ENCODE measurements around the gene TOE1. TPM values are rescaled to one million over a fixed set of nuclear protein-coding genes. Genes with fewer than 3 reads are reported as not detected.

TOE1 gene
- total RNA-seq, 2 donors from 2014 or later, result 51.4 to 52.5 TPM

GRCh38 chr1:45306905-45307304 lies 33.1 kb upstream of the TOE1 start:
- H3K9me3 ChIP-seq (ENCODE audit: control insufficient read depth, low read length, poor library complexity, severe bottlenecking), result no peaks in the 10 kb centered on the region
- Mint-ChIP-seq H3K4me3 (no peak overlapping the region), H3K27ac (no peak overlapping the region), H3K4me1 (peaks cover 17% of the 10 kb centered on the region), H3K27me3 (no peaks in the 10 kb centered on the region), H3K36me3 (ENCODE audit: low read depth) (peaks cover 2% of the 10 kb centered on the region)
- no peak for ATAC-seq
- no peak for DNase-seq

DNA sequence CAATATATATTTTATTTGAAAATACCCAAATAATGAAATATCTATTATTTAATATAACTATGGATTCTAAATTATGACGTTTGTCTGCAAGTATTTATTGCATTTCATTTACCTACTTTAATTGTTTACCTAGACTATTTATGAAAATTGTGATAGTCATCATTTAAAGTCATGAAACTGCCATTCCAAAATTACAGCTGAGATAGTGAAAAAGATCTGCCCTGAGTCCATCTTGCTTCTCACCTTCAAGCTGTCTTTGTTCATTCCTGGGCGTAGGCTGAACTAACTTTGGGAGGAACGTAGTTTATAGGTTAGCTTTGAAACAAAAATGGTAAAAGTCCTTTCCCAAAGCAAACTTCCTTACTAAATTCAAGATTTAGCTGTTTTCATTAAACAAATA lies 25.7 kb upstream of the TOE1 start:
- H3K4me1 Mint-ChIP-seq, result no peaks in the 10 kb centered on the region
- no peaks in the 10 kb centered on the region for H3K9me3 ChIP-seq (ENCODE audit: control insufficient read depth, low read length, poor library complexity, severe bottlenecking)
- no peaks in the 10 kb centered on the region for H3K36me3 Mint-ChIP-seq (ENCODE audit: low read depth)
- no peak for DNase-seq
- no peak overlapping the region for H3K27ac Mint-ChIP-seq
- no peaks in the 10 kb centered on the region for H3K27me3 Mint-ChIP-seq
- no peak overlapping the region for H3K4me3 Mint-ChIP-seq
- ATAC-seq, result no peak

GRCh38 chr1:45317166-45317565 lies 22.8 kb upstream of the TOE1 start:
- Mint-ChIP-seq H3K4me1 (no peaks in the 10 kb centered on the region), H3K27me3 (no peaks in the 10 kb centered on the region), H3K36me3 (ENCODE audit: low read depth) (no peaks in the 10 kb centered on the region), H3K4me3 (no peak overlapping the region), H3K27ac (no peak overlapping the region)
- no peaks in the 10 kb centered on the region for H3K9me3 ChIP-seq (ENCODE audit: control insufficient read depth, low read length, poor library complexity, severe bottlenecking)
- DNase-seq, result no peak
- no peak for ATAC-seq

DNA sequence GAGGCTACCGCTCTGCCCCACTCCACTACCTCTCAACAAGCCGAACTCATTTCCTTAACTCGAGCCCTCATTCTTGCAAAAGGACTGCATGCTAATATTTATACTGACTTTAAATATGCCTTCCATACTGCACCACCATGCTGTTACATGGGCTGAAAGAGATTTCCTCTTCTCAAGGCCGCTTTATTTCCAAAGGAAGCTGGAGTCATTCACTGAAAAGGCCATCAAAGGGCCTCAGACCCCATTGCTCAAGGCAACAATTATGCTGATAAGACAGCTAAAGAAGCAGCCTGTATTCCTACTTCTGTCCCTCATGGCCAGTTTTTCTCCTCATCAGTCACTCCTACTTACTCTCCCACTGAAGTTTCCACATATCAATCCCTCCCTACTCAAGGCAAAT lies 20.2 kb upstream of the TOE1 start:
- no peaks in the 10 kb centered on the region for H3K9me3 ChIP-seq (ENCODE audit: control insufficient read depth, low read length, poor library complexity, severe bottlenecking)
- H3K36me3 Mint-ChIP-seq (ENCODE audit: low read depth), result no peaks in the 10 kb centered on the region
- no peak overlapping the region for H3K4me3 Mint-ChIP-seq
- ATAC-seq (no peak), DNase-seq (no peak)
- no peaks in the 10 kb centered on the region for H3K4me1 Mint-ChIP-seq
- H3K27me3 Mint-ChIP-seq, result no peaks in the 10 kb centered on the region
- H3K27ac Mint-ChIP-seq, result no peak overlapping the region

- DNase-seq, result no peak
- Mint-ChIP-seq H3K27me3 (no peaks in the 10 kb centered on the region), H3K27ac (no peak overlapping the region), H3K4me1 (no peaks in the 10 kb centered on the region), H3K4me3 (no peak overlapping the region), H3K36me3 (ENCODE audit: low read depth) (no peaks in the 10 kb centered on the region)
- no peak for ATAC-seq
- no peaks in the 10 kb centered on the region for H3K9me3 ChIP-seq (ENCODE audit: control insufficient read depth, low read length, poor library complexity, severe bottlenecking)
Observed at GRCh38 chr1:45321444-45321843, 18.5 kb upstream of the TOE1 start.

DNA sequence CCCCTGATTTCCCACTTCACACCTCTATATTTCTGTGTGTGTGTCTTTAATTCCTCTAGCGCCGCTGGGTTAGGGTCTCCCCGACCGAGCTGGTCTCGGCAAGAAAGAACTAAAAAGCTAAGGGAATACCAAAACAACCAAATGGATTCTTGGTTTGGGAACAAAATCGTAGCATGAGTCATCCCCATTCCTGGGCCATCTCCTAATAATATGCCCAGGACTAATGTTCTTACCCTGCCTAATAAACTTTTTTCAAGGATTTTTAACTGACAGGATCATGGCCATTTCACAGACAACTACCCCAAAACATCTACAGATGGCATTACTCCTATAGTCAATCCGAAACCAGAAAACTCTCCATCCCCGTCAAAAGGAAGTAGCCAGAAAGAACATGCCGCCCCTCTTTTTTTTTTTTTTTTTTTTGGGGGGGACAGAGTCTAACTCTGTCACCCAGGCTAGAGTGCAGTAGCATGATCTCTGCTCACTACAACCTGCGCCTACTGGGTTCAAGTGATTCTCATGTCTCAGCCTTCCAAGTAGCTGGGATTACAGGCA lies 17.4 kb upstream of the TOE1 start:
- ATAC-seq, result no peak
- H3K4me3 Mint-ChIP-seq, result no peak overlapping the region
- H3K27ac Mint-ChIP-seq, result no peak overlapping the region
- H3K4me1 Mint-ChIP-seq, result peaks cover under 1% of the 10 kb centered on the region
- no peaks in the 10 kb centered on the region for H3K9me3 ChIP-seq (ENCODE audit: control insufficient read depth, low read length, poor library complexity, severe bottlenecking)
- no peaks in the 10 kb centered on the region for H3K27me3 Mint-ChIP-seq
- no peak for DNase-seq
- H3K36me3 Mint-ChIP-seq (ENCODE audit: low read depth), result no peaks in the 10 kb centered on the region

DNA sequence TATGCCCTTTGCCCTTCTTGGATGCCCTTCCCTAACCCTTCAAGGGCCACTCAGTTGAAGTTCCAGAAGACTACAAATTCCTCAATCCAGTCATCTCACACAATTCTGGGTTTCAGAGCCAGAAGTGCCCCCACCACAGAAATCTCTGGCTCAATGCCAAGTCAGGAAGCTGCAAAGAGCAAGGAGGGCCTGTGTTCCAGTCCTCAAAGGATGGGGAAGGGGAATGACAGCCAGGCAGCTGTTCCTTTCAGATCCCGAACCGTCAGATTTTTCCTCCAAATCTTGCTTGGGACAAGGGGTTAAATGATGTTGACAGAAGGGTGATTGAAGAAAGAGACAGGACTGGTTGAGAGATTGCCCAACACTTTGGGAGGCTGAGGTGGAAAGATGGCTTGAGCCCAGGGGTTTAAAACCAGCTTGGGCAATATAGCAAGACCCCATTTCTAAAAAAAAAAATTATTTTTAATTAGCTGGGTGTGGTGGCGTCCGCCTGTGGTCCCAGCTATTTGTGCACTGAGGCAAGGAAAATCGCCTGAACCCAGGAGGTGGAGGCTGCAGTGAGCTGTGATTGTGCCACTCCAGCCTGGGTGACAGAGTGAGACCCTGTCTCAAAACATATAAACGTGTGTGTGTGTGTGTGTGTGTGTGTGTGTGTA lies 14.0 kb upstream of the TOE1 start:
- ATAC-seq, result no peak
- no peaks in the 10 kb centered on the region for H3K9me3 ChIP-seq (ENCODE audit: control insufficient read depth, low read length, poor library complexity, severe bottlenecking)
- Mint-ChIP-seq H3K4me1 (peaks cover 3% of the 10 kb centered on the region), H3K36me3 (ENCODE audit: low read depth) (no peaks in the 10 kb centered on the region), H3K4me3 (peak overlapping the region; percentile 91), H3K27me3 (no peaks in the 10 kb centered on the region), H3K27ac (peak overlapping the region; percentile 90)
- DNase-seq, result no peak

DNA sequence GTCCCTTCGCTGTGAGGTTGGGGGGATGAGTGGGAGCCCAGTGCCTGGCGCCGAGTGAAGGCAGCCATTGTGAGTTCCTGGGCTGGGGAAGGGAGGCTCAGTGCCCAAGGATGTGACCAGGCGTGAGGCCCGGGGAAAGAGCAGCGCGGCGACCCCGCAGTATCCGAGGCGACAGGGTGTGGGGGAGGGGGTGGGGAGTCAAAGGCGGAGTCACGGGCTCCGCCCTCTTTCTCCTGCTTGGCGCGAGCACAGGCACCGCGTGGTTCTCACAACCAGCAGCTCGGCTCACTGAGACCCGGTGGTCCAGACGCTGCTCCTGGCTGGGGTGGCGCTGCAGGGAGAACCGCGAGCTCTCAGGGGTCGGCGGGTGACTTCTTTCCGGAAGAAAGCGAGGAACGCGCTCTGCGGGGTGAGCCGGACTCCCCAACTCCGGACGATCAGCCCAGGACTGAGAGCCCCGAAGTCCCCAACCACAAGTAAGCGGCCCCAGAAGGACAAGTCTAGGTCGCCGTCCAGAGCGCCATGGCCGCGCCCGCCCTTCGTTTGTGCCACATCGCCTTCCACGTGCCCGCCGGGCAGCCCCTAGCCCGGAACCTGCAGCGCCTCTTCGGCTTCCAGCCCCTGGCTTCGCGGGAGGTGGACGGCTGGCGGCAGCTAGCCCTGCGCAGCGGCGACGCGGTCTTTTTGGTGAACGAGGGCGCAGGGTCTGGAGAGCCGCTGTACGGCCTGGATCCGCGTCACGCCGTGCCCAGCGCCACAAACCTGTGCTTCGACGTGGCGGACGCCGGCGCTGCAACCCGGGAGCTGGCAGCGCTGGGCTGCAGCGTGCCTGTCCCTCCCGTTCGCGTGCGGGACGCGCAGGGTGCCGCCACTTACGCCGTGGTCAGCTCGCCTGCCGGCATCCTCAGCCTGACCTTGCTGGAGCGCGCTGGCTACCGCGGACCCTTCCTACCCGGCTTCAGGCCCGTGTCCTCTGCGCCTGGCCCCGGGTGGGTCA lies 13.0 kb upstream of the TOE1 start, which contains the start of gene HPDL:
Gene HPDL, plus strand, starts transcription at position 269 of the 997 bp plus-strand sequence. Its CDS starts 254 bp downstream, at position 523.
- DNase-seq (peak in 2 of 3 donors; percentile 29 to 35), ATAC-seq (peak; percentile 79)
- H3K4me1 Mint-ChIP-seq, result peaks cover 3% of the 10 kb centered on the region
- H3K9me3 ChIP-seq (ENCODE audit: control insufficient read depth, low read length, poor library complexity, severe bottlenecking), result no peaks in the 10 kb centered on the region
- peak within 1 kb of the TSS; percentile 90 for H3K27ac Mint-ChIP-seq
- H3K27me3 Mint-ChIP-seq, result no peaks in the 10 kb centered on the region
- H3K4me3 Mint-ChIP-seq, result peak within 1 kb of the TSS; percentile 91
- H3K36me3 Mint-ChIP-seq (ENCODE audit: low read depth), result no peaks in the 10 kb centered on the region

- DNase-seq, result no peak
Observed at GRCh38 chr1:45327644-45328515, 12.1 kb upstream of the TOE1 start.

DNA sequence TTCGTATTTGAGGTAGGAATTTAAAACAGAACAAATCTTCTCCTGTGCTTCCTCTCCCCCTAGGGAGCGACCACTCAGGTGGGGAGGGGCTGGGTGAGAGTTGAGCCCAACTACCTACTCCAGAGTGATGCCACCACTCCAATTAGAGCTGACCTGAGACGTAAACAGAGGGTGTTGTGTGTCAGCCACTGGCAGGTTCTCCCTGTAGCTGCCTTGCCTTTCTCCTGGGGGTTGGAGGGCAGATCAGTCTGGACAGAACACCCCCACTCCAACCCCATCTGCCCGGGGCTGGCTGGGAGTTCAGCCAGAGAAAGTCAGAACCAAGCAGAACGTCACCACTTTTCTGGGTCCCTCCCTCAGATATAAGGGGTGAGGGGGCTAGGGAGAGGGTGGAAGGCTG lies 11.3 kb upstream of the TOE1 start:
- Mint-ChIP-seq H3K4me3 (no peak overlapping the region), H3K27ac (no peak overlapping the region), H3K36me3 (ENCODE audit: low read depth) (no peaks in the 10 kb centered on the region), H3K27me3 (no peaks in the 10 kb centered on the region), H3K4me1 (peaks cover 3% of the 10 kb centered on the region)
- no peaks in the 10 kb centered on the region for H3K9me3 ChIP-seq (ENCODE audit: control insufficient read depth, low read length, poor library complexity, severe bottlenecking)
- ATAC-seq, result no peak
- DNase-seq, result no peak

More at GRCh38 chr1:45327644-45328515, 12.1 kb upstream of the TOE1 start:
- H3K27me3 Mint-ChIP-seq, result no peaks in the 10 kb centered on the region
- no peak for ATAC-seq
- H3K9me3 ChIP-seq (ENCODE audit: control insufficient read depth, low read length, poor library complexity, severe bottlenecking), result no peaks in the 10 kb centered on the region
- H3K4me1 Mint-ChIP-seq, result peaks cover 3% of the 10 kb centered on the region
- H3K27ac Mint-ChIP-seq, result no peak overlapping the region
- no peaks in the 10 kb centered on the region for H3K36me3 Mint-ChIP-seq (ENCODE audit: low read depth)
- H3K4me3 Mint-ChIP-seq, result peak overlapping the region; percentile 75

DNA sequence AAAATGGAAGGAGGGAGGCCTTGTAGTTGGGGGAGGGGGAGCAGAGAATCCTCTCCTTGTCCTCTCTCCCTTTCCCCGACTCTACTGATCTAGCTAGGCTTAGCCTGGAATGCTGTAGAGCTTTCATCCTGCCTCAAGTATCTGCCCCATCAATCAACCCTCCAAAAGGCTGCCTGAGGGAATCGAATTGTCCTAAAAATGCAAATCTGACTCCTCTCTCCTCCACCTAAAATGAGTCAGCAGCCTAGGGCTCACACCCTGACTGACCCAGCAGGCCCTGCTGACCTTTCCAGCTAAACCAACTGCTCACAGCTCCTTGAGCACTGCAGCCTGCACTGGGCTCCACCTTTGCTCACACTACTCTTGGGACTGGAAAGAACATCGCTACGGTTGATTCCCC lies 10.5 kb upstream of the TOE1 start:
- Mint-ChIP-seq H3K4me1 (peaks cover 6% of the 10 kb centered on the region), H3K4me3 (no peak overlapping the region), H3K27ac (no peak overlapping the region), H3K27me3 (no peaks in the 10 kb centered on the region), H3K36me3 (ENCODE audit: low read depth) (peaks cover under 1% of the 10 kb centered on the region)
- H3K9me3 ChIP-seq (ENCODE audit: control insufficient read depth, low read length, poor library complexity, severe bottlenecking), result no peaks in the 10 kb centered on the region
- ATAC-seq (no peak), DNase-seq (no peak)

DNA sequence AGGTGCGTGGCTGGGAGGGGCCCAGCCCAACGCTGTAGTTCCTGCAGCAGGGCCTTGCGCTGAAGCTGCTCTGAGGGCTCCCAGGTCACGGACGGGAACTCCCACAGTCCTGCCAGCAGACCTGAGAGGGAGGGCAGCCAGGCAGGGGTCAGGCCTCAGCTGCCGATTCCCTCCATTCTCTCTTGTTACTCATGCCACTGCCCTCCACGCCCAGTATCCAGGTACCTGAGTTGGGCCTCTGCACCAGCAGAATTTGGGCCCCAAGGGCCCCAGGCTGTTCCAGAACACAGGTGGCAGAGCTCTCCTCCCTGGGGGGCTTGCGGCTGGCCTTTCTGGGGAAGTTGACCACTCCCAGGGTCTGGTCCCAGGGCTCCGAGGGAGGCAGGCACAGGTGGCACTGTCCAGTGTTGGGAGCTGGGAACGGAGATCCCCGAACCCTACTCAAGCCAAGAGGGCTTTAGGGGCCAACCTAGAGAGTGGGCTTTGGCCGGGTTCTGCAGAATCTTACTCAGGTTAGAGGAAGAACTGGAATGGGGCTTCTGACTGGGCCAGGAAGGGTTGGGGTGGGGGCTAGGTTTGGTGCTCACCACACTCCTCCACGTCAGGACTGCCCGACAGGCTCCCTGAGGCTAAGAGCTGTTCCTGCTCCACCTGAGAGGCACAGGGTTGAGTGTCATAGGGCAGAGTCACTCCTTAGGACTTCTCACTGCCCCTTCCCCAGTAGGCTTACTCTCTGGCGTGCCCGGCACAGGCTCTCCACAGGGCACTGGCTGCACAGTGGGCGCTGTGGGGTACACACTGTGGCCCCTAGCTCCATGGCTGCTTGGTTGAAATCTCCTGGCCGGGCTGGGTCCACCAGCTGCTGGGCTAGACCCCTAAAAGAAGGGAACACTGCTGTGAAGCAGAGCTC lies 8.3 kb upstream of the TOE1 start:
- Mint-ChIP-seq H3K27me3 (no peaks in the 10 kb centered on the region), H3K36me3 (ENCODE audit: low read depth) (peaks cover 4% of the 10 kb centered on the region), H3K4me1 (peaks cover 16% of the 10 kb centered on the region), H3K4me3 (no peak overlapping the region), H3K27ac (no peak overlapping the region)
- DNase-seq (no peak), ATAC-seq (no peak)
- no peaks in the 10 kb centered on the region for H3K9me3 ChIP-seq (ENCODE audit: control insufficient read depth, low read length, poor library complexity, severe bottlenecking)
